OCI-LY1 (cell line): Measurements from ENCODE around the gene E2F6.

Experiments used
- EZH2 ChIP-seq: fragments of 200-600 bp; sonication (generic), shearing (Covaris generic); IDR thresholded peaks from 2 replicates; pipeline ENCODE4 v1.8.0; 2017; ENCODE audit warnings: borderline replicate concordance, mixed run types, mild to moderate bottlenecking, antibody characterized with exemption, low read length, moderate library complexity, mixed read lengths
- TF ChIP-seq, protein P1 (sequence below): fragments of 200-600 bp; sonication (generic), shearing (Covaris generic); IDR thresholded peaks from 2 replicates; pipeline ENCODE4 v1.5.1; 2017; ENCODE audit warnings: mild to moderate bottlenecking, antibody characterized with exemption, low read length, moderate library complexity, mixed read lengths

DNA sequence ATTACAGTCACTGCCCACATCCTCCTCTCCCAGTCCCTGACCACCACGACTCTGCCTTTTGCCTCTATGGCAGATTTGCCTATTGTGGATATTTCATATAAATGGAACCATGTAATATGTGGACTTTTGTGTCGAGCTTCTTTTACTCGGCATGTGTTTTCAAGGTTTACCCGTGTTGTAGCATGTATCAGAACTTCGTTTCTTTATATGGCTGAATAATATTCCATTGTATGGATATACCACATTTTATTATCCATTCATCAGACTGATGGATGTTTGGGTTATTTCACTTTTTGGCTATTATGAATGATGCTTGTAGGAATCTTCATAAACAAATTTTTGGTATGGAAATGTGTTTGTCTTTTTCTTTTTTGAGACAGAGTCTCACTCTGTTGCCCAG is 24.2 kb upstream of the E2F6 start:
- TF ChIP-seq, protein P1, sequence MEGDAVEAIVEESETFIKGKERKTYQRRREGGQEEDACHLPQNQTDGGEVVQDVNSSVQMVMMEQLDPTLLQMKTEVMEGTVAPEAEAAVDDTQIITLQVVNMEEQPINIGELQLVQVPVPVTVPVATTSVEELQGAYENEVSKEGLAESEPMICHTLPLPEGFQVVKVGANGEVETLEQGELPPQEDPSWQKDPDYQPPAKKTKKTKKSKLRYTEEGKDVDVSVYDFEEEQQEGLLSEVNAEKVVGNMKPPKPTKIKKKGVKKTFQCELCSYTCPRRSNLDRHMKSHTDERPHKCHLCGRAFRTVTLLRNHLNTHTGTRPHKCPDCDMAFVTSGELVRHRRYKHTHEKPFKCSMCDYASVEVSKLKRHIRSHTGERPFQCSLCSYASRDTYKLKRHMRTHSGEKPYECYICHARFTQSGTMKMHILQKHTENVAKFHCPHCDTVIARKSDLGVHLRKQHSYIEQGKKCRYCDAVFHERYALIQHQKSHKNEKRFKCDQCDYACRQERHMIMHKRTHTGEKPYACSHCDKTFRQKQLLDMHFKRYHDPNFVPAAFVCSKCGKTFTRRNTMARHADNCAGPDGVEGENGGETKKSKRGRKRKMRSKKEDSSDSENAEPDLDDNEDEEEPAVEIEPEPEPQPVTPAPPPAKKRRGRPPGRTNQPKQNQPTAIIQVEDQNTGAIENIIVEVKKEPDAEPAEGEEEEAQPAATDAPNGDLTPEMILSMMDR: no peak
- no peak for TF ChIP-seq EZH2
